Tibial nerve (tissue), 4 donors: Measurements from ENCODE around the gene HOXA11. TPM values are rescaled to one million over a fixed set of nuclear protein-coding genes. Genes with fewer than 3 reads are reported as not detected.

Experiments used
- DNase-seq, 2 donors: peaks; one replicate each; pipeline ENCODE4 v3.0.0-alpha.2; 2019; ENCODE audit warnings: low spot score in 2 of 2
- H3K27ac ChIP-seq, 4 donors: fragments of 200-600 bp; sonication (generic) in 3 of 4; one replicate each; pipeline ENCODE4 v1.5.1; 2017 to 2019; ENCODE audit warnings: mild to moderate bottlenecking in 1 of 4
- H3K27me3 ChIP-seq, 2 donors: fragments of 200-600 bp; sonication (generic) in 1 of 2; one replicate each; pipeline versions ENCODE4 v1.5.1 to v1.6.0; 2017 to 2019
- H3K36me3 ChIP-seq, 3 donors: fragments of 200-600 bp; sonication (generic); one replicate each; pipeline ENCODE4 v1.5.1; 2018 to 2019
- H3K4me1 ChIP-seq, 4 donors: fragments of 200-600 bp; sonication (generic) in 3 of 4; one replicate each; pipeline ENCODE4 v1.5.1; 2017 to 2019
- H3K4me3 ChIP-seq, 4 donors: fragments of 200-600 bp; sonication (generic) in 3 of 4; one replicate each; pipeline ENCODE4 v1.5.1; 2017 to 2019; ENCODE audit warnings: mild to moderate bottlenecking in 1 of 4, moderate library complexity in 1 of 4
- H3K9me3 ChIP-seq, 4 donors: fragments of 200-600 bp; sonication (generic) in 3 of 4; one replicate each; pipeline ENCODE4 v1.5.1; 2017 to 2019
- EP300 ChIP-seq, 2 donors: sonication (generic); formaldehyde crosslinking; IDR thresholded peaks; one replicate each; pipeline ENCODE4 v1.6.1; 2017; ENCODE audit warnings: antibody characterized with exemption in 2 of 2, mild to moderate bottlenecking in 1 of 2
- POLR2A ChIP-seq, 2 donors: fragments of 450-650 bp; IDR thresholded peaks; one replicate each; pipeline ENCODE4 v1.6.1; 2017; ENCODE audit warnings: antibody characterized with exemption in 2 of 2, mild to moderate bottlenecking in 2 of 2, moderate library complexity in 2 of 2
- WGBS, 2 donors: methylation state at CpG; one replicate each; pipeline ENCODE4 v1.1.5; 2018; 5-methylcytosine and 5-hydroxymethylcytosine counted together
- total RNA-seq, 4 donors: library from RNA; depleted of rRNA; stranded (reverse); fragments of >200 nt; gene quantifications; one replicate each; pipeline ENCODE4 v1.1.0, GENCODE V29; 2016
- TF ChIP-seq, protein P1 (sequence below), 5 experiments: fragments of 200-600 bp in 3 of 5; fragments of 450-650 bp in 2 of 5; sonication (generic) in 3 of 5; IDR thresholded peaks; one replicate each; pipeline ENCODE4 v1.5.1; 2016 to 2019; ENCODE audit warnings: antibody characterized with exemption in 5 of 5, mild to moderate bottlenecking in 3 of 5, moderate library complexity in 2 of 5

The HOXA11 gene
- total RNA-seq, 4 donors from 2014 or later, result 5.0 to 13.2 (median 9.5) TPM

DNA sequence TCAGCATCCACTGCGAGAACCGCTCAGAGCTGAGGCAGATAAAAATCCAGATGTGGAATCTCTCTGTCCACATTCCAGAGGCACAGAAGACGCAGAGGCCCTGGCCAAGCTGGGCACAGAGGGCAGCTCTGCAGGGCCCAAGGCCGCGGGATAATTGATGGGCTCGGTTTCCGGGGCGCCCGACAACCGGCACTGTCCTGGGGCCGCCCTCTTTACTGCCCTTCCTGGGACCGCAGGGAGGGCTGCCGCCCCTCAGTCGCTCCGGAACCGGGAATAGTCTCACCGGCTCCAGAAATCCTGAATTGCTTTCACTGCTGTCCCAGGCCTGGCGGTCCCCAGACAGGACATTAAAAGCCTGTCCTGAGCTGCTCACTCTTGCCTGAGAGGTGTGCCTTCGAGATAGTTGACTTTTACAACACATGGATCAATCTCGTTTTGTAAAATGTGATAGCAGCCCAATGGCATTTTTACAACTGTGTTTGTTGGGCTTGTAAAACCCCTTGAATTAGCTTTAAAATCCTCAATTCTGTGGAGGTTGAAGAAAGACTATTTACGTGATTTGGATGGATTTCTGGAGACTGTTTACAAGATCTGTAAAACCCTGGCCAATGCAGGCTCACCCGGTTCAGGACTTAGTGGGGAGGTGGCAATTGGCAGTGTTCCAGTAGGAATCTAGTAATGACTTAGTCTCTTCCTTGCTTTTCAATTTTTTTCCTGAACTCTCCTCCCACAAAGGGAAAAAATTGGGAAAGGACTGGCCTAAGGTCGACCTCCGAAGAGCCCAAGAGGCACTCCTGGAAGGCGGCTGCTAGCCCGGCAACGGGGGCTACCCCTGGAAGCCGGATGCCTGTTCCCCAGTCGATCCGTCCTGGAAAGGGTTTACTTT lies 36.0 kb downstream of the HOXA11 start:
- Histone ChIP-seq H3K27me3 (peaks cover 0 to 98% of the 10 kb centered on the region in 2 donors), H3K36me3 (peaks cover 0 to 16% (median 0%) of the 10 kb centered on the region in 3 donors), H3K27ac (peak overlapping the region; percentile 67 to 88 (median 76)), H3K4me3 (peak overlapping the region; percentile 38 to 58 (median 42)), H3K9me3 (no peaks in the 10 kb centered on the region), H3K4me1 (peaks cover 0 to 69% (median 11%) of the 10 kb centered on the region in 4 donors)
- DNase-seq, result no peak
- no peak for TF ChIP-seq POLR2A (IDR thresholded peaks at IDR 0.05)
- WGBS, 2 donors, result 37 to 46% methylated on average over 22 to 29 of the region's 30 CpGs

DNA sequence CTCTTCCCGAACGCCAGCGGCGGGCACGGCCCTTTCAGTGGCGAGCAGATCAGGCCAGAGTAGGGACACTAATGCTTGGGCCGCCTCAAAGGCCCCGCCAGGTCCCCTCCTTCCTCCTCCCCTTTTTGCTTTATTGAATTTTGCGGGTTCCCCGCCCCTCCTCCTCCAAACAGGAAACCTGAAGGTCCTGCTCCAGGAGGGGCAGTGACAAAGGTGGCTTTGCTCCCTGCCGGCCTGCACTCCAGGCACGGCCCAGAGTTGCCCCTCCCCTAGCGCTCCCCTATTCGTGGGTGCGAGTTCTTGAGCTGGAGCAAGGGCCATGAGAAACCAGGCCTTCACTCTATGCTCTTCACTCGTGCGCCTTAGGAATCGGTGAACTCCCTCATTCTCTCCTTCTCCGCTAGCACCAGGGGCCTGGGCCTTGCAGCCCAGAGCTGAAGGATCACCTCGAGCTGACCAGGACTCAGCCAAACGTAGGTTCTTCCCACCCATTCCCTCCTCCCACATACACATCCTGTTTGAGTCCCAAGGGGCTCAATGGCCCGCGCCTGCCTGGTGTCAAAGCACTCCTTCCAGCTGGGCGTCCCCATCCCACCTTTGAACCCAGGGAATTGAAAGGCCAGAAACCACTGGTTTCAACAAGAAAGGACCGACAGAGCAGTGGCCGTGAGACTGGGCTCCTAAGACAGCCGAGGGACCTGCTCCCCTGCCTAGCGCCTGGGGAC lies 36.8 kb downstream of the HOXA11 start:
- Histone ChIP-seq H3K27ac (peak overlapping the region; percentile 67 to 88 (median 76)), H3K4me1 (peaks cover 0 to 69% (median 12%) of the 10 kb centered on the region in 4 donors), H3K36me3 (peaks cover 0 to 20% (median 0%) of the 10 kb centered on the region in 3 donors), H3K4me3 (peak overlapping the region; percentile 38 to 58 (median 42)), H3K9me3 (no peaks in the 10 kb centered on the region), H3K27me3 (peaks cover 0 to 98% of the 10 kb centered on the region in 2 donors)
- DNase-seq, result no peak
- WGBS, 2 donors, result 16 to 26% methylated on average over 23 to 24 of the region's 28 CpGs
- TF ChIP-seq, protein P1, sequence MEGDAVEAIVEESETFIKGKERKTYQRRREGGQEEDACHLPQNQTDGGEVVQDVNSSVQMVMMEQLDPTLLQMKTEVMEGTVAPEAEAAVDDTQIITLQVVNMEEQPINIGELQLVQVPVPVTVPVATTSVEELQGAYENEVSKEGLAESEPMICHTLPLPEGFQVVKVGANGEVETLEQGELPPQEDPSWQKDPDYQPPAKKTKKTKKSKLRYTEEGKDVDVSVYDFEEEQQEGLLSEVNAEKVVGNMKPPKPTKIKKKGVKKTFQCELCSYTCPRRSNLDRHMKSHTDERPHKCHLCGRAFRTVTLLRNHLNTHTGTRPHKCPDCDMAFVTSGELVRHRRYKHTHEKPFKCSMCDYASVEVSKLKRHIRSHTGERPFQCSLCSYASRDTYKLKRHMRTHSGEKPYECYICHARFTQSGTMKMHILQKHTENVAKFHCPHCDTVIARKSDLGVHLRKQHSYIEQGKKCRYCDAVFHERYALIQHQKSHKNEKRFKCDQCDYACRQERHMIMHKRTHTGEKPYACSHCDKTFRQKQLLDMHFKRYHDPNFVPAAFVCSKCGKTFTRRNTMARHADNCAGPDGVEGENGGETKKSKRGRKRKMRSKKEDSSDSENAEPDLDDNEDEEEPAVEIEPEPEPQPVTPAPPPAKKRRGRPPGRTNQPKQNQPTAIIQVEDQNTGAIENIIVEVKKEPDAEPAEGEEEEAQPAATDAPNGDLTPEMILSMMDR (IDR thresholded peaks at IDR 0.05), result no peak
- TF ChIP-seq POLR2A (IDR thresholded peaks at IDR 0.05), result no peak
- peak in 1 of 2 donors; percentile 19 for TF ChIP-seq EP300 (IDR thresholded peaks at IDR 0.05)

DNA sequence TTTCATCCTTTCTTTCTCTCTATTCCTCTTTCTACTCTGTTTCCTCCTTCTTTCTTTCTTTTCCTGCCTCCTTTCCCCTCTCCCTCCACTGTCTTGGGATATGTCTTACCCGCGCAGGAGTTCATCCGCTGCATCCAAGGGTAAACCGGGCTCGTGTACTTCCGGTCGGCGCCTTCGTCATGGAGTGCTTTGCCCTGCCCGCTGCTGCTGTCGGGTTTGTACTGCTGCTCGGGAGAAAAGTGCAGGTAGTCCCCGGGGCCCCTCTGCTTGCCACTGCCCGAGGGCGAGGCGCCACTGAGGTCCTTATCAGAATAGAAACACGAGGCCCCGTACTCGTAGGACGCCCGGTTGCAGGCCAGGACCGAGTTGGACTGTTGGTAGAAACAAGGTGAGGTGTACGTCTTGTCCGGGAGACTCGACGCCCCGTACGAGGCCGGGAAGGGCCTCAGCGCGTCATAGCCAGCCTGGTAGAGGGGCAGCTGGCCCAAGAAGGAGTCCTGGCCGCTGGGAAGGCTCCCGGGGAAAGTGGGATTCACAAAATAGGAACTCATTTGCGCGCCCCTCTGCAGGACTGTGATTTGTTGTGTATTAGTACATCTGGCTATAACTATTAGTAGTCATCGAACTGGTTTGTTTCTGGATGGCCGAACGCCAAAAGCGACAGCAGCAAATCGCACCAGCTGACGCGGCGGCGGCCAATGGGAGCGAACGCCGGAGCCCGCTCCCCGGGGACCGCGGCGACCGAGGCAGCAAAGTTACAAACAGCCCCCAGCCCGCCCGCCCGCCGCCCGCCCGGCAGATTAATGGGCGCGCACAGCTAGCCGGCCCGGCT lies 37.6 kb downstream of the HOXA11 start, which contains the start of gene HOXA6:
HOXA6 (minus strand) TSS at position 576 of the 832 bp plus-strand sequence; CDS start at position 551, 25 bp downstream.
- DNase-seq, result peak in 1 of 2 donors; percentile 68
- Histone ChIP-seq H3K9me3 (no peaks in the 10 kb centered on the region), H3K4me3 (peak within 1 kb of the TSS; percentile 38 to 58 (median 42)), H3K27ac (peak within 1 kb of the TSS; percentile 67 to 88 (median 76)), H3K36me3 (peaks cover 0 to 23% (median 0%) of the 10 kb centered on the region in 3 donors), H3K4me1 (peaks cover 0 to 71% (median 10%) of the 10 kb centered on the region in 4 donors), H3K27me3 (peaks cover 0 to 98% of the 10 kb centered on the region in 2 donors)
- TF ChIP-seq EP300 (IDR thresholded peaks at IDR 0.05), result peak in 1 of 2 donors; percentile 7
- TF ChIP-seq, protein P1 (IDR thresholded peaks at IDR 0.05), result no peak
- TF ChIP-seq POLR2A (IDR thresholded peaks at IDR 0.05), result no peak
- WGBS, 2 donors, result 21 to 22% methylated on average over 46 to 49 of the region's 63 CpGs

DNA sequence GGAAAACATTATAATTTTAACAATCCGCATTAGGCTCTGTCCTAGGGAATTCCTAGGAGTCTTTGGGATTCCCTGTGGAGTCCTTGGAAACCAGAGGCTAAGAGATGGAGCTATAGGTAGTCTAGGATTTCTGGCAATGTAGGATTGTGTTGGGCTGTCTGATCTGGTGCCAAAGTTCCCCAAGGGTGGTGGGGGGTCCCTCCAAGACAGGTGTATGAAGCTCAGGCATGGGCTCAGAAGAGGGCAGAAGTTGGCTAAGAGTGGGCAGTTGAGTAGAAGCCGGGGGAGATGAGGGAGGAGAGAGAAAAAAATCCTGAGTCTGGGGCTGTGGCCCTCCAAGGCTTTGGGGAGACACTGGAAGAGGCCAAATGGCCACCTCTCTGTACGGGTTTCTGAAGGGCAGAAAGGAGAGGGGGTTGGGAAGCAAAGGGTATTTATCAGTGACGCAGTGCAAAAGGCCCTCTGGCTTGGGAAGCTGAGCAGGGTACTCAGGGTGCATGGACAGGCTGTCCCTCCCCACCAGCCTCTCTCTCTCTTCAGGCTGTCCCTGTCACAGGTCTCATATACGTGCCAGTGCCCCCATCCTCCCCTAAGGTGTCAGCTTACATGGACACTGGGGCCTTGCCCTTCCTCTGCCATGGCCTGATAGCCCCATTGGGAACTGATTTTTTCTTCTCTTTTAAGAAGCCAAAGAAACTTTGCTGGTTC lies 38.4 kb downstream of the HOXA11 start:
- Histone ChIP-seq H3K9me3 (no peaks in the 10 kb centered on the region), H3K4me1 (peaks cover 0 to 68% (median 10%) of the 10 kb centered on the region in 4 donors), H3K4me3 (peak overlapping the region in 3 of 4 donors; percentile 19 to 58 (median 38)), H3K36me3 (peaks cover 0 to 27% (median 0%) of the 10 kb centered on the region in 3 donors), H3K27me3 (peaks cover 0 to 98% of the 10 kb centered on the region in 2 donors), H3K27ac (peak overlapping the region; percentile 67 to 88 (median 76))
- 77 to 81% methylated on average over 5 of the region's 5 CpGs for WGBS, 2 donors
- TF ChIP-seq POLR2A (IDR thresholded peaks at IDR 0.05), result no peak
- DNase-seq, result no peak

DNA sequence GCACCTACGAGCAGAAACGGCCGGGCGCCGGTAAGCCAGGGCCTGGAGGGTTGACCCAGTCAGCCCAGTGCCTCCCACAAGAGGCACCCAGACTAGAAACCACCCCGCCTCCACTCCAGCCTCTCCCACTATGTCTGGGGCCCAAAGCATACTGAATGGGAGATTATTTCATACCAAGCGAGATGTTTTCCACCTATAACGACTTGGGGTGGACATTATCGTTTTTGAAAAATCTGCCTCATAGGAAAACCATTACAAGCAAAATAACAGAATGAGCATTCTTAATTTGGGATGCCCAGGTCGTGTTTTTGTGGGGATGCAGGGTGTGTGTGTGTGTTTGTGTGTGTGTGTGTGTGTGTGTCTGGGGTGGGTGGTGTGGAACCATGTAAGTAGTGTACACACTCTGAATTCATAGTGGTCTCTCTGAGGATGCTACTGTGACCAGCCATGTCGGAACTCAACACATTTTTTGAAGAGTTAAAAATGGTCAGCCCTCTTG lies 39.1 kb downstream of the HOXA11 start:
- peaks cover 0 to 97% of the 10 kb centered on the region in 2 donors for H3K27me3 ChIP-seq

More for the DNA sequence above, 39.1 kb downstream of the HOXA11 start:
- Histone ChIP-seq H3K9me3 (no peaks in the 10 kb centered on the region), H3K4me1 (peaks cover 0 to 62% (median 7%) of the 10 kb centered on the region in 4 donors), H3K36me3 (peaks cover 0 to 27% (median 0%) of the 10 kb centered on the region in 3 donors), H3K4me3 (no peak overlapping the region), H3K27ac (peak overlapping the region in 3 of 4 donors; percentile 46 to 77 (median 55))
- no peak for TF ChIP-seq EP300 (IDR thresholded peaks at IDR 0.05)
- TF ChIP-seq, protein P1 (IDR thresholded peaks at IDR 0.05), result no peak
- no peak for TF ChIP-seq POLR2A (IDR thresholded peaks at IDR 0.05)
- WGBS, 2 donors, result 78 to 83% methylated on average over 11 of the region's 11 CpGs
- no peak for DNase-seq
